Measurements from ENCODE around the gene OR8B8. TPM values are rescaled to one million over a fixed set of nuclear protein-coding genes. Genes with fewer than 3 reads are reported as not detected.
"Not testable (repeated sequence)": the region's sequence is repeated elsewhere in the genome, so short reads cannot be mapped to it uniquely, and the experiment has no call there.

Gene OR8B8
- polyA plus RNA-seq (ENCODE audit: insufficient read length in 4 of 4) = not detected

- DNase-seq (ENCODE audit: low read depth in 4 of 4, low spot score in 3 of 4) = no peak
Observed at GRCh38 chr11:124445646-124446150, at the start of gene OR8B8. OR8B8 (minus strand) TSS chr11:124445696; CDS start chr11:124441085, 4,611 bp downstream.

- no peak for DNase-seq (ENCODE audit: low read depth in 4 of 4, low spot score in 3 of 4)
Observed at GRCh38 chr11:124493016-124493655, 47.6 kb upstream of the OR8B8 start.

- no peak for DNase-seq (ENCODE audit: low read depth in 4 of 4, low spot score in 3 of 4)
Observed at GRCh38 chr11:124483422-124483821, 37.9 kb upstream of the OR8B8 start.

GRCh38 chr11:124482362-124483147 lies 37.1 kb upstream of the OR8B8 start:
- no peak for DNase-seq (ENCODE audit: low read depth in 4 of 4, low spot score in 3 of 4)

GRCh38 chr11:124481365-124482323 lies 36.1 kb upstream of the OR8B8 start:
- DNase-seq (ENCODE audit: low read depth in 4 of 4, low spot score in 3 of 4) = no peak

GRCh38 chr11:124479561-124479960 lies 34.1 kb upstream of the OR8B8 start:
- no peak for DNase-seq (ENCODE audit: low read depth in 4 of 4, low spot score in 3 of 4)

- no peak for DNase-seq (ENCODE audit: low read depth in 4 of 4, low spot score in 3 of 4)
Observed at GRCh38 chr11:124475265-124475664, 29.8 kb upstream of the OR8B8 start.

GRCh38 chr11:124474779-124475178 lies 29.3 kb upstream of the OR8B8 start:
- no peak for DNase-seq (ENCODE audit: low read depth in 4 of 4, low spot score in 3 of 4)

- no peak for DNase-seq (ENCODE audit: low read depth in 4 of 4, low spot score in 3 of 4)
Observed at GRCh38 chr11:124474079-124474478, 28.6 kb upstream of the OR8B8 start.

GRCh38 chr11:124473476-124473875 lies 28.0 kb upstream of the OR8B8 start:
- DNase-seq (ENCODE audit: low read depth in 4 of 4, low spot score in 3 of 4) = no peak

- DNase-seq (ENCODE audit: low read depth in 4 of 4, low spot score in 3 of 4) = no peak
Observed at GRCh38 chr11:124470561-124471227, 25.2 kb upstream of the OR8B8 start.

GRCh38 chr11:124467381-124467927 lies 22.0 kb upstream of the OR8B8 start:
- no peak for DNase-seq (ENCODE audit: low read depth in 4 of 4, low spot score in 3 of 4)

- DNase-seq (ENCODE audit: low read depth in 4 of 4, low spot score in 3 of 4) = no peak
Observed at GRCh38 chr11:124465368-124465767, 19.9 kb upstream of the OR8B8 start.

GRCh38 chr11:124463990-124464389 lies 18.5 kb upstream of the OR8B8 start:
- no peak for DNase-seq (ENCODE audit: low read depth in 4 of 4, low spot score in 3 of 4)

GRCh38 chr11:124463324-124463723 lies 17.8 kb upstream of the OR8B8 start:
- DNase-seq (ENCODE audit: low read depth in 4 of 4, low spot score in 3 of 4) = no peak

GRCh38 chr11:124460459-124460858 lies 15.0 kb upstream of the OR8B8 start:
- no peak for DNase-seq (ENCODE audit: low read depth in 4 of 4, low spot score in 3 of 4)

GRCh38 chr11:124459379-124459778 lies 13.9 kb upstream of the OR8B8 start:
- not testable (repeated sequence) for DNase-seq (ENCODE audit: low read depth in 4 of 4, low spot score in 3 of 4)

GRCh38 chr11:124454552-124454951 lies 9.1 kb upstream of the OR8B8 start:
- DNase-seq (ENCODE audit: low read depth in 4 of 4, low spot score in 3 of 4) = no peak

- no peak for DNase-seq (ENCODE audit: low read depth in 4 of 4, low spot score in 3 of 4)
Observed at GRCh38 chr11:124446916-124447315, 1.4 kb upstream of the OR8B8 start.

- DNase-seq (ENCODE audit: low read depth in 4 of 4, low spot score in 3 of 4) = no peak
Observed at GRCh38 chr11:124442847-124443246, 2.6 kb downstream of the OR8B8 start.

Measured in right renal pelvis (tissue), 4 donors.